Activated CD8-positive, alpha-beta T cell treated with anti-CD3 and anti-CD28 coated beads for 36 hours (primary cell): ENCODE results near the gene MORF4L2. TPM values are rescaled to one million over a fixed set of nuclear protein-coding genes. Genes with fewer than 3 reads are reported as not detected.

Experiments
- ATAC-seq: fragments of 200-7000 bp; cut with Tn5 transposase; one replicate; pipeline ENCODE4 v1.10.0; 2021; ENCODE audit warnings: mild to moderate bottlenecking, moderate library complexity
- CTCF ChIA-PET: fragments of 350-600 bp; sonication (Branson Sonifier 250); formaldehyde crosslinking; loops from one replicate; lab custom pipeline; 2021; ENCODE audit warnings: antibody characterized with exemption; lab: Charles Lee
- POLR2A ChIA-PET: fragments of 350-600 bp; sonication (Branson Sonifier 250); formaldehyde crosslinking; loops from one replicate; lab custom pipeline; 2021; ENCODE audit warnings: antibody characterized with exemption; lab: Charles Lee
- DNase-seq: peaks from one replicate; pipeline ENCODE4 v3.0.0-alpha.2; 2020
- H3K27ac Mint-ChIP-seq: one replicate; pipeline ENCODE4 v1.8.0; 2021; ENCODE audit warnings: mild to moderate bottlenecking, mixed read lengths
- H3K27me3 Mint-ChIP-seq: one replicate; pipeline ENCODE4 v1.8.0; 2021; ENCODE audit warnings: mixed read lengths
- H3K36me3 Mint-ChIP-seq: one replicate; pipeline ENCODE4 v1.8.0; 2021; ENCODE audit warnings: low read depth, mixed read lengths
- H3K4me1 Mint-ChIP-seq: one replicate; pipeline ENCODE4 v1.8.0; 2021; ENCODE audit warnings: low read depth, mixed read lengths
- H3K4me3 Mint-ChIP-seq: one replicate; pipeline ENCODE4 v1.8.0; 2021; ENCODE audit warnings: mild to moderate bottlenecking, moderate library complexity, mixed read lengths
- H3K9me3 Mint-ChIP-seq: one replicate; pipeline ENCODE4 v1.8.0; 2021; ENCODE audit warnings: mixed read lengths
- intact Hi-C: fragments of 100-400 bp; cut with micrococcal nuclease; formaldehyde crosslinking; loops from one replicate; pipeline ENCODE4 v1.10.0; 2022
- total RNA-seq, 2 experiments: library from RNA; stranded (reverse); gene quantifications; one replicate each; pipeline ENCODE4 v1.2.3, GENCODE V29; 2021
- TF ChIP-seq, protein P1 (sequence below): fragments of 200-600 bp; IDR thresholded peaks from one replicate; pipeline ENCODE4 v1.8.0; 2022; ENCODE audit warnings: antibody characterized with exemption, mild to moderate bottlenecking

MORF4L2 gene
- total RNA-seq, 2 experiments from 2014 or later = 234 to 239 TPM

DNA sequence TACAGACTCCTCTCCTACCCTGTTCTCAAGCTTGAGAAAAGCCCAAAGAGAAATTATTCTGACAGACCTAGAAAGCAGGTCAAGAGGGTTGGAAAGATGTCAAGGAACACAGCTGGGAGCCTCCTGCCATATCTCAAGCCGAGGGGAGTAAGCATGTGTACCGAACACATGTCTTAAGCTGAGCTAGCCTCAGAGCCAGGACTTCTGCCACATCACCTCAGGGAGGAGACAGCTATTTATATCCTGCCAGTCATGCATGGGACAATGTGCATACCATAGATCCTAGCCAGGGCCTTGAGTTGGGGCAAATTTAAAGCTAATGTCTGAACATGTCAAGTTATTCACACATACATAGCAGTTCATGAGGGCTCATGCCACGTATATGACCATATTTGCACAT lies 36.0 kb upstream of the MORF4L2 start:
- Mint-ChIP-seq H3K36me3 (no peaks in the 10 kb centered on the region), H3K4me1 (no peaks in the 10 kb centered on the region), H3K9me3 (no peaks in the 10 kb centered on the region), H3K27me3 (no peaks in the 10 kb centered on the region), H3K27ac (no peak overlapping the region), H3K4me3 (no peak overlapping the region)
- DNase-seq (no peak), ATAC-seq (no peak)
- ChIA-PET CTCF (interaction anchor here (1.9 kb wide), 1 partner anchor 11 kb away, joined by 9 read pairs; no protein-coding TSS in a partner anchor), POLR2A (no interaction called here)
- TF ChIP-seq, protein P1, sequence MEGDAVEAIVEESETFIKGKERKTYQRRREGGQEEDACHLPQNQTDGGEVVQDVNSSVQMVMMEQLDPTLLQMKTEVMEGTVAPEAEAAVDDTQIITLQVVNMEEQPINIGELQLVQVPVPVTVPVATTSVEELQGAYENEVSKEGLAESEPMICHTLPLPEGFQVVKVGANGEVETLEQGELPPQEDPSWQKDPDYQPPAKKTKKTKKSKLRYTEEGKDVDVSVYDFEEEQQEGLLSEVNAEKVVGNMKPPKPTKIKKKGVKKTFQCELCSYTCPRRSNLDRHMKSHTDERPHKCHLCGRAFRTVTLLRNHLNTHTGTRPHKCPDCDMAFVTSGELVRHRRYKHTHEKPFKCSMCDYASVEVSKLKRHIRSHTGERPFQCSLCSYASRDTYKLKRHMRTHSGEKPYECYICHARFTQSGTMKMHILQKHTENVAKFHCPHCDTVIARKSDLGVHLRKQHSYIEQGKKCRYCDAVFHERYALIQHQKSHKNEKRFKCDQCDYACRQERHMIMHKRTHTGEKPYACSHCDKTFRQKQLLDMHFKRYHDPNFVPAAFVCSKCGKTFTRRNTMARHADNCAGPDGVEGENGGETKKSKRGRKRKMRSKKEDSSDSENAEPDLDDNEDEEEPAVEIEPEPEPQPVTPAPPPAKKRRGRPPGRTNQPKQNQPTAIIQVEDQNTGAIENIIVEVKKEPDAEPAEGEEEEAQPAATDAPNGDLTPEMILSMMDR = no peak
- intact Hi-C loops = no loop called here

DNA sequence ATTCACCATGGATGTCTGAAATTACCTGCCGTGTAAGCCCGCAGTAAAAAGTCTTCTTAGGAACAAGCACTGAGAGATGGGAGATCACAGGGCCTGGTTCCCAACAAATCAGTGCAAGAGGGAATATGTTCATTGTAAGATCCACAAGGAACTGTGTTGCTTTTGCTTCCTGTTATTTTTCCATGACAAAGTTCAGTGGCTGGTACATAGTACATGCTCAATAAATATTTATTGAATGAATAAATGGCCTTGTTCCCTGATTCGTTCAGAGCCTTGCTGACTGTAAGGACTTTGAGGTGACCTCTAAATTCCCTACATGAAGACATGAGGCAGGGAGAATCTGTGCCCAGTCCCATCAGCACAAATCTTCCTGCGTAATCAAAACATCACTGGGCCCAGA lies 31.6 kb upstream of the MORF4L2 start:
- Mint-ChIP-seq H3K4me1 (no peaks in the 10 kb centered on the region), H3K9me3 (no peaks in the 10 kb centered on the region), H3K27ac (no peak overlapping the region), H3K36me3 (no peaks in the 10 kb centered on the region), H3K27me3 (no peaks in the 10 kb centered on the region), H3K4me3 (no peak overlapping the region)
- intact Hi-C loops = no loop called here
- no peak for DNase-seq
- ATAC-seq = no peak
- CTCF ChIA-PET = no interaction called here
- TF ChIP-seq, protein P1 = no peak
- POLR2A ChIA-PET = no interaction called here

DNA sequence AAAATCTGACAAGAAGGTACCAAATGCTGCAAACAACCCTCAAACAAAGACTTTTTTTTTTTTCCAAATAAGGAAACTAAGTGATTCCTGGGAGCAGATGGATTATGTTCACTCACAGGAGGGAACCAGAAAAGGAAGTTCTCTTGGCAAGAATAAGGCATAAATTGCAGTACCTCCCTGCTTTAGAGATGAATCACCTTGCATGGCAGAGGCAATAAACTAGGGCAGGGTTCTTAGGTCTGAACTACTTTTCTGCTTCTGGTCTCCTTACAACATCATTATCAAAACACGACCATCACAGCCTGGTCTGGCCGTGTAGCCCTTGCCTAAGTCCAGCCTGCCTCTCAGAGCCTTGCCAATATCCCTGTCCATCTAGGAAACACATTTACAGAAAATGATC lies 30.5 kb upstream of the MORF4L2 start:
- Mint-ChIP-seq H3K27ac (no peak overlapping the region), H3K4me3 (no peak overlapping the region), H3K4me1 (no peaks in the 10 kb centered on the region), H3K36me3 (no peaks in the 10 kb centered on the region), H3K27me3 (no peaks in the 10 kb centered on the region), H3K9me3 (no peaks in the 10 kb centered on the region)
- ChIA-PET POLR2A (no interaction called here), CTCF (no interaction called here)
- ATAC-seq (no peak), DNase-seq (no peak)
- intact Hi-C loops = no loop called here
- TF ChIP-seq, protein P1 = no peak

DNA sequence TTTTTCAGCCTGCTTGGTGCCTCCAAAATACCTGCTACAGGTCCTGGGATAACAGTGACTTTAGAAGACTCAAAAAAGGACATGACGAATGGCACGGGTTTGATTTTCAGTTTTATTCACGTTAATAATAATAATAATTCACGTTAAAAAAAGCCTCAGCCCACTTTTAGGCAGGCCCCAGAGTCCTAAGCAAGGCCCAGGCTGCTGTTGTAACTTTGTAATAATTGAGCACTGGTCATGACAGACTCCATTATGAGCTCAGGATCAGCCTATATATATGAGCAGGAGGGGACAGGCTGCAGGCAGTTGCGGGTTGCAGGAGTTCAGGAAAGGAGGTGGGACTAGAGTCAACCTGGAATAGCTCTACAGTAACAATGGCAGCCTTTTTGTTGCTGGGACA lies 24.1 kb upstream of the MORF4L2 start, which contains the start of gene TMEM31:
TSS of gene TMEM31 (plus strand) at position 301 of the 400 bp plus-strand sequence. CDS start 1,350 bp downstream, outside the sequence.
- H3K4me1 Mint-ChIP-seq = no peaks in the 10 kb centered on the region
- ChIA-PET POLR2A (no interaction called here), CTCF (interaction anchor here (0.8 to 2.5 kb wide), 6 partner anchors 8 to 190 kb away, joined by 3 to 15 read pairs (median 4); no protein-coding TSS in a partner anchor)
- no peaks in the 10 kb centered on the region for H3K27me3 Mint-ChIP-seq
- no peak for DNase-seq
- no peaks in the 10 kb centered on the region for H3K36me3 Mint-ChIP-seq
- no peak within 1 kb of the TSS for H3K27ac Mint-ChIP-seq
- no peak for ATAC-seq
- H3K4me3 Mint-ChIP-seq = no peak within 1 kb of the TSS
- no peaks in the 10 kb centered on the region for H3K9me3 Mint-ChIP-seq
- TF ChIP-seq, protein P1 = no peak
- intact Hi-C loops = loop anchor here (5.0 kb wide), 1 partner anchor 107 kb away; no protein-coding TSS in a partner anchor

DNA sequence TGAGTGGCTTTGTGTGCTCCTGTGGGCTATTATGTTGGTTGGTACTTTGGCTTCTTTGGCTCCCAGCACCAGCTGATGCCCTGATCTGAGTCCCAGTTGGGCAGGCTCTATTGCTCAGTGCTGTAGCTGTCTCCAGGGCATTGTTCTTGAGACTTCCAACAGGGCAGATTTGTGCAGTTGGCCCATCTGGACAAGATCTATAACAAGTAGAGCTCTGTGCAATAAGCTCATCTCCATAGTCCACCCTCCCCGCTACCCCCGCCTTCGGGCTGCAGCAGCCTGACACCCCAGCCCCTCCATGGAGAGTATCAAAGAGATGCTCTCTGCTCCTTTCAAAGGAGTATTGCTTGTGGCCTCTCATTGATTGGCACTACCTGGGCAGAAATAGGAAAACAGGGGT lies 18.4 kb upstream of the MORF4L2 start:
- ATAC-seq = no peak
- Mint-ChIP-seq H3K36me3 (no peaks in the 10 kb centered on the region), H3K27ac (no peak overlapping the region), H3K4me3 (no peak overlapping the region), H3K27me3 (peaks cover 4% of the 10 kb centered on the region), H3K9me3 (no peaks in the 10 kb centered on the region), H3K4me1 (no peaks in the 10 kb centered on the region)
- POLR2A ChIA-PET = no interaction called here
- no peak for DNase-seq
- intact Hi-C loops = no loop called here
- CTCF ChIA-PET = no interaction called here
- TF ChIP-seq, protein P1 = no peak
